ENCODE results near the gene SPAG8.

DNA sequence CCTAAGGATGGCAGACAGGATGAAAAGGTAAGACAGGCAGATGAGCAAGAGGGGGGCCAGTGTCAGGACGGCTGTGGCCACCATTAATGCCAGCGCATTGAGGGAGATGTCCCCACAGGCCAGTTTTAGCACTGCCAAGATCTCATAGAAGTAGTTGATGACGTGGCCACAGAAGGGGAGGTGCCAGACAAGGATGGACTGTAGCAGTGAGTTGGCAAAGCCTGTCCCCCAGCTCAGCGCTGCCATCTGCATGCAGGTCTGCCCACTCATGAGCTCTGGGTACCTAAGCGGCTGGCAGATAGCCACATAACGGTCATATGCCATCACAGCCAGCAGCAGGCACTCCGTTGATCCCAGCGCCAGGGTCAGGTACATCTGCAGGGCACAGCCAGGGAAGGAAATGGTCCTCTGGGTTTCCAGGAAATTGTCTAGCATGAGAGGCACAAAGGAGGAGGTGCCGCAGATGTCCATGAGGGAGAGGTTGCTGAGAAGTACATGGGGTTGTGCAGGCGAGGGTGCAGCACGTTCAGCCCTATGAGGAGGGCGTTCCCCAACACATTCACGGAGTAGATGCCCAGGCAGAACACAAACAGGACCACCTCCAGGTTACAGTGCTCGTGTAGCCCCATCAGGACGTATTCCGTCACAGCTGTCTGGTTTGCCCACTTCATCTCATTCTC is 47.4 kb upstream of the SPAG8 start:
- TF ChIP-seq YY1 (IDR thresholded peaks at IDR 0.05; ENCODE audit: insufficient read depth, insufficient read length) (no peak), SUZ12 (IDR thresholded peaks at IDR 0.05; ENCODE audit: extremely low read depth, insufficient read depth, insufficient read length) (no peak), ZNF274 (IDR thresholded peaks at IDR 0.05; ENCODE audit: low read depth, low read length) (no peak)

Data from NT2/D1 (cell line).